B cell (primary cell): ENCODE results near the gene ZSWIM7.

Experiments
- CTCF ChIP-seq: fragments of 200-600 bp; IDR thresholded peaks from one replicate; pipeline ENCODE4 v1.8.0; 2022; ENCODE audit warnings: antibody characterized with exemption, mild to moderate bottlenecking
- EZH2 ChIP-seq: IDR thresholded peaks from 2 replicates; pipeline ENCODE4 v1.6.1; 2012; ENCODE audit warnings: borderline replicate concordance, low read depth, mild to moderate bottlenecking, moderate library complexity, low read length; ENCODE audit not compliant: insufficient read depth, poor library complexity, severe bottlenecking

- TF ChIP-seq EZH2, result no peak
- no peak for TF ChIP-seq CTCF
Observed at GRCh38 chr17:15928286-15928785, 71.2 kb downstream of the ZSWIM7 start.
